Measurements from ENCODE around the gene SNX3. TPM values are rescaled to one million over a fixed set of nuclear protein-coding genes. Genes with fewer than 3 reads are reported as not detected.
"Not testable (repeated sequence)": the region's sequence is repeated elsewhere in the genome, so short reads cannot be mapped to it uniquely, and the experiment has no call there.

The SNX3 gene
- polyA plus RNA-seq, 4 donors, result 188 to 256 (median 230) TPM

GRCh38 chr6:108263371-108263770, 2.5 kb upstream of the SNX3 start:
- no peak for DNase-seq (ENCODE audit: low read depth in 4 of 4, low spot score in 2 of 4)

DNA sequence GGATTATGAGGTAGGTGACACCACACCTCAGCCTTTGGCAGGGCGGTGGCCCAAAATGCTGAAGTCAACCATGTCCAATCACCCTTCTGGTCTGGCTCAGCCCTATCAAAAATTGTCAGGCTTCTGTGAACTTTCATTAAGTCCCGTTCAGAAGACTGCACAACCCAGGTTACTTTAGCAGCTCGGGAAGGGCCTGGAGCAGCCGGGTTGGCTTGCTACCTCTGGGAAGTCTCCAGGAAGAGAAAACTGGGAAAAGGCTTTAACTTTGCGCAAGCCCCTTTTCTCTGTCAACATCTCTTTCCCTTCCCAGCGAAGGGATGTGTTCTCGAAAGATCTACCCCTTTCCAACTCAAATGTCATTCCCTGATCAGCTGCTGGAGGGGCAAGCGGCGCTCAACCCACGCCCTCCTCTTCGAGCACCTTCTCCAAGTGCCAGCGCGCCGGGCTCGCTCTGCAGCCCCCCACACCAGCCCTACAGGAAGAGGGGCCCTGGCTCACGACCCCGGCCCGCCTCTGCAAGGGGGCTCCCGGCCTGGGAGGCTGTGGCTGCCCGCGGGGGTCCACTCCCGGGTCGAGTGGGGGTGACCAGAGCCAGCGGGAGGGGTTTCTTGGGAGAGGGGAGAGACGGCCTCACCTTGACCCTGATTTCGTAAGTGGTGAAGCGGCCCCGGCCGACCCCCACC, 573 bp downstream of the SNX3 start:
- DNase-seq (ENCODE audit: low read depth in 4 of 4, low spot score in 2 of 4), result peak; percentile 32 to 41 (median 38)

GRCh38 chr6:108254433-108255410, 6.1 kb downstream of the SNX3 start:
- DNase-seq (ENCODE audit: low read depth in 4 of 4, low spot score in 2 of 4), result no peak

- DNase-seq (ENCODE audit: low read depth in 4 of 4, low spot score in 2 of 4), result no peak
These were observed 7.6 kb downstream of the SNX3 start for GRCh38 chr6:108253241-108253640.

DNA sequence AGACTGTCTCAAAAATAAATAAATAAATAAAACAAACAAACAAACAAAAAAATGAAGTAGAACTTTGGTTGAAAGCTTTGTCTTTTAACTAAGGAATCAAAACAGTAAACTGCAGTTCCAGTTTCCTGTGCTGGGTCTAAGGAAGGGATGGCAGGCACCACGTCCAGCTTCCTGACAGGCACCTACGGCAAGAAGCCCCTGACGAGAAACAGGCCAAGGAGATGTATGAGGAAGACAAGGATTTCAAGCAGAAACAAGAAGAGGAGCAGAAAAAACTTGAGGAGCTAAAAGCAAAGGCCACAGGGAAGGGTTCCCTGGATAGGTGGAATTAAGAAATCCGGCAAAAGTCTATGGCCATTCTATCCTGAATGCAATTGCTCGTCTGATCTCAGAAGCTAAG, 8.8 kb downstream of the SNX3 start:
- DNase-seq (ENCODE audit: low read depth in 4 of 4, low spot score in 2 of 4), result no peak

DNA sequence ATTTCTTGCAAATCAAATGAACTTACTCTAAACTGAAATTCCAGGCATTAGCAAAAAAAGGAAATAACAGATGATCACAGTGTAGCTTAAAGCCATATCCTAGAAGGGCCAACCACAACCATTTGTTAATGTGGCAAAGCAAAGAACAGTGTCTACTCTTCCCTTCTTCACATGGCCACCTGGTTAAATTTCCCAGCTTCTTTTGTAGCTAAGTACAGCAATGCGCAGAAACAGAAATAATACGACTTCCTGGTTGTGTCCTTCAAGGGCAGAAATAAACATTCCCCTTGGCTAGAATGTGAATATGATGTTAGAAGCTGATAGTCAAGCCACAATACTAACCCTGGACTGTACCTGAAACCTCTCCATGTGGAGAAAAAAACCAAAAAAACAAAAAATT, 9.6 kb downstream of the SNX3 start:
- no peak for DNase-seq (ENCODE audit: low read depth in 4 of 4, low spot score in 2 of 4)

- no peak for DNase-seq (ENCODE audit: low read depth in 4 of 4, low spot score in 2 of 4)
These were observed 10.5 kb downstream of the SNX3 start for GRCh38 chr6:108250240-108250866.

DNA sequence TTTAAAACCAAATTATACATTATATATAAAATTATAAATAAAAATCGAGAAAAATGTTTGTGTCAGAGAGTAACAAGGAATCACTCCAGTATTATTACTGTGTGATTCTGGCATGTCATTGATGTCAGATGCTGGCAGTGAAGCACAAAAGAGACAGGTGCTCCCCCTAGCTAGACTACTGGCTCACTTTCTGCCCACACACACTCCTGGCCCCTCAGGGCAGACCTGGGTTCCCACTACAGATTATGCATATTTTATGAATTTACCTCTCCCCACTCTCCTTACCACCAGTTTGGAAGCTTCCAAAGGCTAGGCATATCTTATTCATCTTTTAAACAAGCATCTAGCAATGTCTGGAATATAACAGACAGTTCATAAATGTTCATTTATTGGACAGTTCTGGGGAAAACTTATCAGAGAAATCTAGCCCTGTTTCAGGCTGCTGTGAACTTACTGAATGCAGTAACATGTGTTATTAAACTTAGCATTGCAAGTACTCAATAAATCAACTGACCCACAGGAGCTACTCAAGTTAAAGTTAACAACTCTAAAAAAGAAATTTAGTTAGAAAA, 12.8 kb downstream of the SNX3 start:
- DNase-seq (ENCODE audit: low read depth in 4 of 4, low spot score in 2 of 4), result no peak

GRCh38 chr6:108245095-108245494, 15.7 kb downstream of the SNX3 start:
- not testable (repeated sequence) for DNase-seq (ENCODE audit: low read depth in 4 of 4, low spot score in 2 of 4)

DNA sequence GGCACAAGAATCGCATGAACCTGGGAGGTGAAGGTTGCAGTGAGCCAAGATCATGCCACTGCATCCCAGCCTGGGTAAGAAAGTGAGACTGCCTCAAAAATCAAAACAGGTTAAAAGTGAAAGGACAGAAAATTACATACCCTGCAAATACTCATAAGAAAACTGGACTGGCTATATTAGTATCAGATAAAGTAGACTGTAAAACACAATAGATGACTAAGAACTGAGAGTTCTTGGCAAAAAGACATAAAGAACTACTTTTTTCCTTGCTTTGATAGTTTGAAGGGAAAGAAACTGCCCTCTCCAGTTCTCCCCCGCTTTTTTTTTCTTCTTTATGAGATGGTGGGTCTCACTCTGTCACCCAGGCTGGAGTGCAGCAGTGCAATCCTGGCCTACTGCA, 17.0 kb downstream of the SNX3 start:
- no peak for DNase-seq (ENCODE audit: low read depth in 4 of 4, low spot score in 2 of 4)

DNA sequence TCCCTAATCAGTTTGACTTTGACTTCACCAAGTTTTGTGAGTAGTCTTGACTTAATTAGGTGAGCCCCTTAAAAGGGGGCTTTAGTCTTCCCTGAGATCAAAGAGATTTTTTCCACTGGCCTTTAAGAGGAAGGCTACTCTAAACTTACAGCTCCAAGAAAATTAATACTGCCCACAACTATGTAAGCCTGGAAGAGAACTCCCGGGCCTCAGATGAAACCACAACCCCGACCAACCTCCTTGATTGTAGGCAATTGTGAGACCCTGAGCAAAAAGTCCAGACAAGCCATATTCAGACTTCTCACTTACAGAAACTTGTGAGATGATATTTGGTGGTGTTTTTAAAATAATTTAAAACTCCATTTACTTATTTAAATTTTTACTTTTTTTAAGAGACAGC, 18.1 kb downstream of the SNX3 start:
- DNase-seq (ENCODE audit: low read depth in 4 of 4, low spot score in 2 of 4), result no peak

GRCh38 chr6:108242259-108242658, 18.6 kb downstream of the SNX3 start:
- no peak for DNase-seq (ENCODE audit: low read depth in 4 of 4, low spot score in 2 of 4)

DNA sequence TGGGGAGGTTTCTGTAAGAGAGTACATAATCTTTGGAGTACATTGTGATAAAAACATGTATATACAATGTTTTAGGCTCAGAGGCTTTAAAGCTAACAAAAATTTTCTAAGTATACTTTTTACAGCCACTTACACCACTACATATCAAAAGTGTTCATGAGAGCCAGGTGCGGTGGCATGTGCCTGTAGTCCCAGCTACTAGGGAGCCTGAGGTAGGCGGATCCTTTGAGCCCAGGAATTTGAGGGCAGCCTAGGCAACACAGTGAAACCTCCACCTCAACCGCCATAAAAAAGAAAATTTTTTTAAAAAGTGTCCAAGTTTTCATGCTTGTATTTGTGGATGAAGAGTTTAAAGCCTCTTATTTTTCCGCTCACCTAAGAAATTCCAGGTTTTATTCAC, 22.5 kb downstream of the SNX3 start:
- DNase-seq (ENCODE audit: low read depth in 4 of 4, low spot score in 2 of 4), result no peak

DNA sequence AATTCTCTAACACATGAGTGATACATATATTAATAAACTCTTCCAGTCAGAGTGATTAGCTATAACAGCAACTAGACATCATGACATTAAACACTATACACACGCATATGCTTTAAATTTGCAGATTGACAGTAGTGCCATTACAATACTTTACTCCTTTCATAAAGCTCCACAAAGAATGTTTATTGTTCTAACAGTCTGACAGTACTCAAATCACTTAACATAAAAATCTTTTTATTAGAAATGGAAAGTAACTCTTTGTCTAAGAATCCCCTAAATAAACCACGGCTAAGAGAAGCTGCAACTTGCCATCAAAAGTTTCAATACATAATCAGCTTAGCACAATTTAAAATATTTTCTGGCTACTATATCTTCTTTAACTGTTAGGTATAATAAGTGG, 24.0 kb downstream of the SNX3 start:
- no peak for DNase-seq (ENCODE audit: low read depth in 4 of 4, low spot score in 2 of 4)

- no peak for DNase-seq (ENCODE audit: low read depth in 4 of 4, low spot score in 2 of 4)
These were observed 25.7 kb downstream of the SNX3 start for GRCh38 chr6:108235127-108235526.

DNA sequence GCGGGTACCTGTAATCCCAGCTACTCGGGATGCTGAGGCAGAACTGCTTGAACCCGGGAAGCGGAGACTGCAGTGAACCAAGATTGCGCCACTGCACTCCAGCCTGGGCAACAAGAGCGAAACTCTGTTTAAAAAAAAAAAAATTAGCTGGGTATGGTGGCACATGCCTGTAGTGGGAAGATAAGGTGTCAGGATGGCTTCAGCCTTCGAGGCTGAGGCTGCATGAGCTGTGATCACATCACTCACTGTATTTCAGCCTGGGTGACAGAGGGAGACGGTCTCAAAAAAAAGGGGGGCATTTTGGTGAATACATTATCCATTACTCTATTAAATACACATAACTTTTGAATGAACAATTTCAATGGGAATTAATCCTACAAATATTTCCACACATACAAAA, 32.4 kb downstream of the SNX3 start:
- DNase-seq (ENCODE audit: low read depth in 4 of 4, low spot score in 2 of 4), result no peak

- no peak for DNase-seq (ENCODE audit: low read depth in 4 of 4, low spot score in 2 of 4)
These were observed 33.5 kb downstream of the SNX3 start for GRCh38 chr6:108227290-108227689.

DNA sequence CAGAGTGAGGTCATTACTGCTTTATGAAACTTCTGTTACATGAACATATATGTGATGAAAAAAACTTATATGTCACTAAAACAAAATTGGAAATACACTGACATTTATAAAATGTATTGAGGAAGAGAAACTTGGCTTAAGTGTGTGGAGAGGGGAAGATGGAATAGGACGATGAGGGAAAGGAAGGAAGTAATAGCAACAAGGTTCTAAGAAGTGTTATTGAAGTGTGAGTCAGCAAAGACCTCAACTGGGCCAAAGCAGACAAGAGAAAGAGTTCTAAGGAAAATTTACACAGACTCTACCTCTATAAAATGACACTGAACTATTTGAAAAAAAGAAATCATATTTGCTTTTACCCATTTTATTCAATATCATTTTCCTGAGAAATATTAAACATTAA, 38.3 kb downstream of the SNX3 start:
- DNase-seq (ENCODE audit: low read depth in 4 of 4, low spot score in 2 of 4), result no peak

GRCh38 chr6:108222064-108222463, 38.8 kb downstream of the SNX3 start:
- DNase-seq (ENCODE audit: low read depth in 4 of 4, low spot score in 2 of 4), result no peak

DNA sequence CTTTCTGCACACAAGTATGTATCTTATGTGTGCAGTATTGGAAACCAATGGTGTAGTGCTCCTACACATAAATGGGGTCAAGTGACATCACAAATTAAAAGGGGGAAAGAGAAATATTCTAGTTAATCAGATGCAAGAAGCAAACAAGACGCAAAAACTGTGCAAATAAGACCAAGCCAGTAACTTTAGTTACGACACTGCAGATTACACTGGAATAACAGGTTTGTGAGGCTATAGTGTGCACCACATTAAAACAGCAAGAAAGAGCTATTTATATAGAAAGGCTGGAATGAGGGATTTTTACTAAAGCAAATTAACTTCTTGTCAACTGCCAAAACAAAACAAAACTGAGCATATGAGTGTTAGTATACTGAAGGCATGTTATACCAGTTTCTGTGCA, 49.2 kb downstream of the SNX3 start:
- no peak for DNase-seq (ENCODE audit: low read depth in 4 of 4, low spot score in 2 of 4)

- no peak for DNase-seq (ENCODE audit: low read depth in 4 of 4, low spot score in 2 of 4)
These were observed 50.3 kb downstream of the SNX3 start for GRCh38 chr6:108210556-108210955.
